SK-N-SH (cell line): ENCODE data around the gene SCNN1B. TPM values are rescaled to one million over a fixed set of nuclear protein-coding genes. Genes with fewer than 3 reads are reported as not detected.

ENCODE experiments used
- CTCF ChIA-PET: fragments of 300-600, 350-600 bp; formaldehyde crosslinking; extraction: SDS; loops from one replicate; lab custom pipeline; 2021; lab: Yijun Ruan, JAX
- POLR2A ChIA-PET: fragments of 350-600 bp; sonication (Branson Sonifier 250); formaldehyde crosslinking; extraction: SDS; loops from one replicate; lab custom pipeline; 2020; ENCODE audit warnings: antibody characterized with exemption, inconsistent platforms; lab: Yijun Ruan, JAX
- DNase-seq: peaks from one replicate; pipeline ENCODE4 v3.0.0; 2012
- H2AFZ ChIP-seq: fragments of 200-600 bp; sonication (generic); 2 replicates; pipeline ENCODE4 v1.8.1; 2016; ENCODE audit warnings: antibody characterized with exemption, mild to moderate bottlenecking, low read depth
- H3F3A ChIP-seq: fragments of 200-600 bp; sonication (generic); replicated peaks from 2 replicates; pipeline ENCODE3; 2016; ENCODE audit warnings: antibody characterized with exemption, mild to moderate bottlenecking; ENCODE audit not compliant: insufficient read depth
- H3K27ac ChIP-seq, 2 experiments: fragments of 200-500 bp in 1 of 2; fragments of 200-600 bp in 1 of 2; sonication (Bioruptor generic) in 1 of 2; sonication (generic), shearing (Covaris generic) in 1 of 2; 2 replicates each; pipeline versions ENCODE4 v1.5.1 to v1.6.1; 2014 to 2016; ENCODE audit warnings: low read depth in 2 of 2, inconsistent platforms in 1 of 2, low read length in 1 of 2, mild to moderate bottlenecking in 1 of 2, mixed read lengths in 1 of 2
- H3K27me3 ChIP-seq: fragments of 200-600 bp; sonication (generic), shearing (Covaris generic); 2 replicates; pipeline ENCODE4 v1.6.1; 2016; ENCODE audit warnings: mixed run types; ENCODE audit not compliant: insufficient read depth
- H3K36me3 ChIP-seq, 2 experiments: fragments of 200-500 bp in 1 of 2; fragments of 200-600 bp in 1 of 2; sonication (Bioruptor generic) in 1 of 2; sonication (generic) in 1 of 2; replicated peaks in 1 of 2; 2 replicates each; pipeline versions ENCODE3 to v1.5.1; 2014 to 2016; ENCODE audit warnings: low read length in 1 of 2, mild to moderate bottlenecking in 1 of 2; ENCODE audit not compliant: insufficient read depth in 2 of 2, control insufficient read depth in 1 of 2
- H3K4me1 ChIP-seq, 2 experiments: fragments of 200-500 bp in 1 of 2; fragments of 200-600 bp in 1 of 2; sonication (Bioruptor generic) in 1 of 2; sonication (generic), shearing (Covaris generic) in 1 of 2; 2 replicates each; pipeline versions ENCODE4 v1.5.1 to v1.6.1; 2014 to 2016; ENCODE audit warnings: low read depth in 1 of 2, low read length in 1 of 2, mixed run types in 1 of 2; ENCODE audit not compliant: insufficient read depth in 2 of 2, control insufficient read depth in 1 of 2
- H3K4me2 ChIP-seq: fragments of 200-600 bp; sonication (generic), shearing (Covaris generic); 2 replicates; pipeline ENCODE4 v1.6.1; 2017; ENCODE audit warnings: mixed run types
- H3K4me3 ChIP-seq, 2 experiments: fragments of 200-500 bp in 1 of 2; fragments of 200-600 bp in 1 of 2; sonication (Bioruptor generic) in 1 of 2; sonication (generic), shearing (Covaris generic) in 1 of 2; 2 replicates each; pipeline versions ENCODE4 v1.5.1 to v1.8.1; 2014 to 2016; ENCODE audit warnings: low read depth in 2 of 2, inconsistent platforms in 1 of 2, low read length in 1 of 2, mild to moderate bottlenecking in 1 of 2, mixed read lengths in 1 of 2, moderate library complexity in 1 of 2
- H3K79me2 ChIP-seq: fragments of 200-600 bp; sonication (generic); 2 replicates; pipeline ENCODE4 v1.8.1; 2017; ENCODE audit warnings: mild to moderate bottlenecking; ENCODE audit not compliant: insufficient read depth
- H3K9ac ChIP-seq: fragments of 200-600 bp; sonication (generic); 2 replicates; pipeline ENCODE4 v1.6.1; 2017; ENCODE audit warnings: mixed run types
- H3K9me2 ChIP-seq: fragments of 200-600 bp; sonication (generic); 2 replicates; pipeline ENCODE4 v1.6.1; 2017; ENCODE audit warnings: mixed run types
- H3K9me3 ChIP-seq: fragments of 200-600 bp; sonication (generic); 2 replicates; pipeline ENCODE4 v1.6.1; 2017; ENCODE audit warnings: mixed run types, mild to moderate bottlenecking, moderate library complexity
- H4K20me1 ChIP-seq: fragments of 200-600 bp; sonication (generic); 2 replicates; pipeline ENCODE4 v1.6.1; 2017; ENCODE audit warnings: mild to moderate bottlenecking, mixed run types; ENCODE audit not compliant: insufficient read depth
- FOSL2 ChIP-seq: IDR thresholded peaks from 2 replicates; pipeline ENCODE4 v1.4.0; 2012; ENCODE audit warnings: low read depth, mild to moderate bottlenecking, moderate library complexity, borderline replicate concordance
- MEF2A ChIP-seq: IDR thresholded peaks from 2 replicates; pipeline ENCODE4 v1.4.0; 2012; ENCODE audit warnings: low read depth, borderline replicate concordance
- NFIC ChIP-seq: IDR thresholded peaks from 2 replicates; pipeline ENCODE4 v1.4.0; 2012; ENCODE audit warnings: borderline replicate concordance
- RAD21 ChIP-seq: IDR thresholded peaks from 2 replicates; pipeline ENCODE4 v1.6.1; 2012; ENCODE audit warnings: mild to moderate bottlenecking, low read length
- RXRA ChIP-seq: IDR thresholded peaks from 2 replicates; pipeline ENCODE4 v1.4.0; 2012; ENCODE audit warnings: low read depth, mild to moderate bottlenecking, borderline replicate concordance
- SIN3A ChIP-seq: IDR thresholded peaks from 2 replicates; pipeline ENCODE4 v1.6.1; 2012; ENCODE audit warnings: low read depth, mild to moderate bottlenecking, low read length, moderate library complexity, borderline replicate concordance
- SMC3 ChIP-seq: IDR thresholded peaks from 2 replicates; pipeline ENCODE4 v1.6.1; 2012; ENCODE audit warnings: low read depth, low read length, improper control_type of control experiment
- TEAD4 ChIP-seq: IDR thresholded peaks from 2 replicates; pipeline ENCODE4 v1.4.0; 2012; ENCODE audit warnings: mild to moderate bottlenecking, borderline replicate concordance; ENCODE audit not compliant: insufficient read depth
- WGBS: methylation state at CpG from one replicate; pipeline ENCODE4 v1.1.6; 2017; ENCODE audit warnings: low lambda C conversion rate; 5-methylcytosine and 5-hydroxymethylcytosine counted together
- polyA plus RNA-seq, 3 experiments: library from polyadenylated mRNA; depleted of rRNA; stranded (reverse); fragments of >200 nt; gene quantifications; 2 replicates each; pipeline ENCODE4 v1.2.3, GENCODE V29; 2012
- TF ChIP-seq, protein P1 (sequence below): IDR thresholded peaks from 2 replicates; pipeline ENCODE4 v1.4.0; 2012; ENCODE audit warnings: low read depth
- TF ChIP-seq, protein P2 (sequence below): IDR thresholded peaks from 2 replicates; pipeline ENCODE4 v1.4.0; 2012; ENCODE audit warnings: low read depth, borderline replicate concordance

SCNN1B gene
- polyA plus RNA-seq, 1 of the 3 experiments (the other 2 are of a cell fraction), result not detected

DNA sequence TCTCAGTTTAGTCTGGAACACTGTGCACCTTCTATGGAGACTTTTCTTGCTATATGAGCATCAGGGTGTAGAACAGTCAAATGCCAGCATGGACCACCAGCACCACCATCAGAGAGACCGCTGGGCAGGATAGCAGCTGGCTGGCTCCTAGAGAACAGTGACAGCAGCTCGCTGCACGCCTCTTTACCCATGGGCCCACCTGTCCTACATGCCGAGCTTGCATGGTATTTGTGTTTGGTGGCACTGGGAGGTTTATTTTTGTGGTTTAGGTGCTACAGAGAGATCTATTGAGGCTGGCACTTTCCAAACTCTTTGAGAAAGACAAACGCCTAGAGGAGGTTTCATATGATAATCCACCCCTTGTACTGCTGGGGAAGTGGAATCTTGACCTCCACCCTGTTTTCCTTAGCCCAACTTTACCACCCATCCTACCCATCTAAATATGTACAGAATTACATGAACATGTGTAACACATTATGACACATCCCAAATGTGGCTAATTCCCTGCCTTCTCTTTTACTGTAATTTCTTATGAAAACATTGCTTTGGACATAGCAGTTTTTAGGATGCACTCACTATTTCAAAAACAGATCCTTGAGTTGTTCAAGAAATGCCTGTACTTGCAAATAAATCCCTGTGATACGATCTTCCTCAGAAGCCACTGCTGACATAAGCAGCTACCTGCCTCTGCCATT is 104.6 kb downstream of the SCNN1B start:
- POLR2A ChIA-PET, result no interaction called here
- Histone ChIP-seq H3K4me1 (peaks cover 0 to 4% of the 10 kb centered on the region in 2 experiments; a peak in 1 of 4 replicates), H3K4me3 (no peak overlapping the region), H3K9me3 (no peaks in the 10 kb centered on the region), H3K79me2 (no peaks in the 10 kb centered on the region), H3K9me2 (no peaks in the 10 kb centered on the region), H3K9ac (no peak overlapping the region), H3K4me2 (no peak overlapping the region), H4K20me1 (no peaks in the 10 kb centered on the region), H3K27me3 (no peaks in the 10 kb centered on the region), H3K27ac (no peak overlapping the region), H3K36me3 (peaks cover 46 to 53% of the 10 kb centered on the region in 2 experiments), H2AFZ (no peak overlapping the region), H3F3A (no peaks in the 10 kb centered on the region)
- TF ChIP-seq RAD21 (no peak), RXRA (no peak)
- CTCF ChIA-PET, result interaction anchor here (1.0 to 2.4 kb wide), 5 partner anchors 27 to 508 kb away, joined by 3 to 8 read pairs (median 4); partner anchors contain the start of gene SCNN1G
- WGBS, result 88% methylated on average over 5 of the region's 6 CpGs
- DNase-seq, result no peak

DNA sequence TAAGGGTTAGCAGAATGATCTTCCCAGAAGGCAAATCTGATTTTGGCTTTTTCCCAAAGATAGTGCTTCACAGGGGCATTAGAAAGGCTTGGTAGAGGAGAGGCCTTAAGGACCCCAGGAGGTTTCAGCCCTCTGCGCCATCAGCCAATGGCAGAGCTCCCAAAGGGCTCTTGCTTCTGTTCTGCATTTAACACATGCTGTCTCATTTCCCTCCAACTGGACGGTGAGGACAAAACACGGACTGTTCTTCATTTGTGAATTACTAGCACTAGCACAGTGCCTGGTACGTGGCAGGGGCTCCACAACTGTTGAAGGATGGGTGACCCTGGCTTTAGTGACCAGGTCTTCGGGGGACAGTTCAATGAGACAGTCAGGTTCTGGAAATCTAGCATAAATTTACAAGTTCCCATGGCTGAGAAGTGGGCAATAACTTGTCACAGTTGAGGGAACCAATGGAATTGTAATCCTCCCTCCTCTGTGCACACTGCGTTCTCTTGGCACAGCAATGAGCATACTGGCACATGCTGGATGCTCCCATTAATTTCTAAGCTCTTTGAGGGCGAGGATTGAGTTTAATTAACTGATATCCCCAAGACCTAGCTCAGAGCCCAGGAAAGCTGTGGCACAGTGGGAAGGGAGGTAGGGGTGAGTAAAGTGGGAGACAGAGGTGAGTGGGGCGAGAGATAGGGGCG is 105.5 kb downstream of the SCNN1B start:
- Histone ChIP-seq H3K27me3 (no peaks in the 10 kb centered on the region), H3K4me3 (no peak overlapping the region), H2AFZ (no peak overlapping the region), H3K9ac (no peak overlapping the region), H3K79me2 (no peaks in the 10 kb centered on the region), H3K9me3 (no peaks in the 10 kb centered on the region), H3K27ac (no peak overlapping the region), H4K20me1 (no peaks in the 10 kb centered on the region), H3K4me2 (no peak overlapping the region), H3K36me3 (peaks cover 44 to 55% of the 10 kb centered on the region in 2 experiments), H3K4me1 (peaks cover 0 to 4% of the 10 kb centered on the region in 2 experiments; a peak in 1 of 4 replicates), H3F3A (no peaks in the 10 kb centered on the region), H3K9me2 (no peaks in the 10 kb centered on the region)
- no peak for DNase-seq
- 98% methylated on average over 8 of the region's 9 CpGs for WGBS
- ChIA-PET POLR2A (no interaction called here), CTCF (interaction anchor here (1.0 to 2.7 kb wide), 3 partner anchors 26 to 225 kb away, joined by 4 to 12 read pairs (median 8); partner anchors contain the start of gene SCNN1G)
- TF ChIP-seq, protein P1, sequence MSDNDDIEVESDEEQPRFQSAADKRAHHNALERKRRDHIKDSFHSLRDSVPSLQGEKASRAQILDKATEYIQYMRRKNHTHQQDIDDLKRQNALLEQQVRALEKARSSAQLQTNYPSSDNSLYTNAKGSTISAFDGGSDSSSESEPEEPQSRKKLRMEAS, result no peak
- no peak for TF ChIP-seq SIN3A
- TF ChIP-seq, protein P2, sequence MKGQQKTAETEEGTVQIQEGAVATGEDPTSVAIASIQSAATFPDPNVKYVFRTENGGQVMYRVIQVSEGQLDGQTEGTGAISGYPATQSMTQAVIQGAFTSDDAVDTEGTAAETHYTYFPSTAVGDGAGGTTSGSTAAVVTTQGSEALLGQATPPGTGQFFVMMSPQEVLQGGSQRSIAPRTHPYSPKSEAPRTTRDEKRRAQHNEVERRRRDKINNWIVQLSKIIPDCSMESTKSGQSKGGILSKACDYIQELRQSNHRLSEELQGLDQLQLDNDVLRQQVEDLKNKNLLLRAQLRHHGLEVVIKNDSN, result no peak
- TF ChIP-seq FOSL2, result no peak
- no peak for TF ChIP-seq TEAD4
- TF ChIP-seq RAD21, result no peak
- TF ChIP-seq NFIC, result no peak
- no peak for TF ChIP-seq SMC3
- TF ChIP-seq MEF2A, result no peak
